ENCODE results near the gene C10orf90.

C10orf90 gene

GRCh38 chr10:126538439-126539135 lies 131.9 kb downstream of the C10orf90 start:
- DNase-seq (ENCODE audit: low read depth): no peak

GRCh38 chr10:126536656-126537055 lies 133.8 kb downstream of the C10orf90 start:
- DNase-seq (ENCODE audit: low read depth): no peak

- DNase-seq (ENCODE audit: low read depth): peak; percentile 29
Measured at GRCh38 chr10:126536148-126536547, 134.3 kb downstream of the C10orf90 start.

GRCh38 chr10:126533644-126534043 lies 136.8 kb downstream of the C10orf90 start:
- no peak for DNase-seq (ENCODE audit: low read depth)

- DNase-seq (ENCODE audit: low read depth): no peak
Measured at GRCh38 chr10:126528315-126528835, 142.1 kb downstream of the C10orf90 start.

GRCh38 chr10:126527645-126528314 lies 142.7 kb downstream of the C10orf90 start:
- no peak for DNase-seq (ENCODE audit: low read depth)

GRCh38 chr10:126525326-126525725 lies 145.2 kb downstream of the C10orf90 start:
- DNase-seq (ENCODE audit: low read depth): no peak

GRCh38 chr10:126524526-126524925 lies 146.0 kb downstream of the C10orf90 start:
- no peak for DNase-seq (ENCODE audit: low read depth)

GRCh38 chr10:126523071-126523470 lies 147.4 kb downstream of the C10orf90 start:
- no peak for DNase-seq (ENCODE audit: low read depth)

GRCh38 chr10:126521399-126521798 lies 149.1 kb downstream of the C10orf90 start:
- DNase-seq (ENCODE audit: low read depth): no peak

GRCh38 chr10:126520751-126521317 lies 149.7 kb downstream of the C10orf90 start:
- DNase-seq (ENCODE audit: low read depth): no peak

- no peak for DNase-seq (ENCODE audit: low read depth)
Measured at GRCh38 chr10:126519992-126520391, 150.5 kb downstream of the C10orf90 start.

GRCh38 chr10:126519185-126519584 lies 151.3 kb downstream of the C10orf90 start:
- no peak for DNase-seq (ENCODE audit: low read depth)

- DNase-seq (ENCODE audit: low read depth): peak; percentile 8
Measured at GRCh38 chr10:126518218-126519080, 152.0 kb downstream of the C10orf90 start.

- no peak for DNase-seq (ENCODE audit: low read depth)
Measured at GRCh38 chr10:126516515-126516914, 154.0 kb downstream of the C10orf90 start.

- no peak for DNase-seq (ENCODE audit: low read depth)
Measured at GRCh38 chr10:126511917-126512479, 158.5 kb downstream of the C10orf90 start.

- no peak for DNase-seq (ENCODE audit: low read depth)
Measured at GRCh38 chr10:126509182-126509581, 161.3 kb downstream of the C10orf90 start.

GRCh38 chr10:126508535-126509040 lies 161.9 kb downstream of the C10orf90 start:
- DNase-seq (ENCODE audit: low read depth): peak; percentile 16

GRCh38 chr10:126504761-126505112 lies 165.8 kb downstream of the C10orf90 start:
- no peak for DNase-seq (ENCODE audit: low read depth)

GRCh38 chr10:126504063-126504760 lies 166.3 kb downstream of the C10orf90 start:
- DNase-seq (ENCODE audit: low read depth): peak; percentile 71

Data from EH (cell line).